ENCODE results near the gene TMEM185B. TPM values are rescaled to one million over a fixed set of nuclear protein-coding genes. Genes with fewer than 3 reads are reported as not detected.

Gene TMEM185B
- total RNA-seq, 2 experiments from 2014 or later, result 17.7 to 19.0 TPM

GRCh38 chr2:120238728-120239487 lies 15.7 kb upstream of the TMEM185B start:
- TF ChIP-seq, protein P1, sequence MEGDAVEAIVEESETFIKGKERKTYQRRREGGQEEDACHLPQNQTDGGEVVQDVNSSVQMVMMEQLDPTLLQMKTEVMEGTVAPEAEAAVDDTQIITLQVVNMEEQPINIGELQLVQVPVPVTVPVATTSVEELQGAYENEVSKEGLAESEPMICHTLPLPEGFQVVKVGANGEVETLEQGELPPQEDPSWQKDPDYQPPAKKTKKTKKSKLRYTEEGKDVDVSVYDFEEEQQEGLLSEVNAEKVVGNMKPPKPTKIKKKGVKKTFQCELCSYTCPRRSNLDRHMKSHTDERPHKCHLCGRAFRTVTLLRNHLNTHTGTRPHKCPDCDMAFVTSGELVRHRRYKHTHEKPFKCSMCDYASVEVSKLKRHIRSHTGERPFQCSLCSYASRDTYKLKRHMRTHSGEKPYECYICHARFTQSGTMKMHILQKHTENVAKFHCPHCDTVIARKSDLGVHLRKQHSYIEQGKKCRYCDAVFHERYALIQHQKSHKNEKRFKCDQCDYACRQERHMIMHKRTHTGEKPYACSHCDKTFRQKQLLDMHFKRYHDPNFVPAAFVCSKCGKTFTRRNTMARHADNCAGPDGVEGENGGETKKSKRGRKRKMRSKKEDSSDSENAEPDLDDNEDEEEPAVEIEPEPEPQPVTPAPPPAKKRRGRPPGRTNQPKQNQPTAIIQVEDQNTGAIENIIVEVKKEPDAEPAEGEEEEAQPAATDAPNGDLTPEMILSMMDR (IDR thresholded peaks at IDR 0.05), result no peak
- H3K36me3 Mint-ChIP-seq (ENCODE audit: low read depth), result no peaks in the 10 kb centered on the region
- peaks cover 0 to 2% of the 10 kb centered on the region in 2 experiments for H3K27me3 ChIP-seq (ENCODE audit: control insufficient read depth in 1 of 2, insufficient read depth in 2 of 2, low read length in 2 of 2)
- no peaks in the 10 kb centered on the region for H3K4me1 ChIP-seq (ENCODE audit: insufficient read depth, low read length)
- intact Hi-C loops (cut with DNase I, micrococcal nuclease), result no loop called here
- CTCF ChIA-PET, result no interaction called here
- H3K9me3 ChIP-seq (ENCODE audit: control insufficient read depth in 1 of 2, insufficient read depth in 1 of 2, low read length in 2 of 2), result peaks cover 0 to 5% of the 10 kb centered on the region in 2 experiments
- no peaks in the 10 kb centered on the region for H3K36me3 ChIP-seq (ENCODE audit: insufficient read depth, low read length)
- POLR2A ChIA-PET, result interaction anchor here (0.9 kb wide), 1 partner anchor 13 kb away, joined by 4 read pairs; no protein-coding TSS in a partner anchor
- no peak overlapping the region for H3K4me3 ChIP-seq (ENCODE audit: low read length)
- DNase-seq (no peak), ATAC-seq (ENCODE audit: poor library complexity) (no peak)
- no peak overlapping the region for H3K27ac ChIP-seq (ENCODE audit: low read depth in 1 of 2, low read length in 2 of 2)
- H3K9me3 Mint-ChIP-seq, result no peaks in the 10 kb centered on the region
- H3K27me3 Mint-ChIP-seq, result peaks cover 3% of the 10 kb centered on the region
- no peak overlapping the region for H3K27ac Mint-ChIP-seq
- no peaks in the 10 kb centered on the region for H3K4me1 Mint-ChIP-seq (ENCODE audit: low read depth)
- no peak overlapping the region for H3K4me3 Mint-ChIP-seq

GRCh38 chr2:120237491-120237902 lies 14.3 kb upstream of the TMEM185B start:
- Histone ChIP-seq H3K27me3 (ENCODE audit: control insufficient read depth in 1 of 2, insufficient read depth in 2 of 2, low read length in 2 of 2) (peaks cover 0 to 2% of the 10 kb centered on the region in 2 experiments), H3K36me3 (ENCODE audit: insufficient read depth, low read length) (no peaks in the 10 kb centered on the region), H3K4me1 (ENCODE audit: insufficient read depth, low read length) (peaks cover 12% of the 10 kb centered on the region), H3K27ac (ENCODE audit: low read depth in 1 of 2, low read length in 2 of 2) (no peak overlapping the region), H3K4me3 (ENCODE audit: low read length) (no peak overlapping the region), H3K9me3 (ENCODE audit: control insufficient read depth in 1 of 2, insufficient read depth in 1 of 2, low read length in 2 of 2) (no peaks in the 10 kb centered on the region)
- Mint-ChIP-seq H3K9me3 (no peaks in the 10 kb centered on the region), H3K4me3 (no peak overlapping the region), H3K27ac (no peak overlapping the region), H3K36me3 (ENCODE audit: low read depth) (peaks cover 1% of the 10 kb centered on the region), H3K27me3 (no peaks in the 10 kb centered on the region), H3K4me1 (ENCODE audit: low read depth) (peaks cover 10% of the 10 kb centered on the region)
- no peak for DNase-seq
- TF ChIP-seq, protein P1 (IDR thresholded peaks at IDR 0.05), result no peak
- ChIA-PET CTCF (no interaction called here), POLR2A (no interaction called here)
- ATAC-seq (ENCODE audit: poor library complexity), result no peak
- intact Hi-C loops (cut with DNase I, micrococcal nuclease), result no loop called here

GRCh38 chr2:120236791-120237190 lies 13.6 kb upstream of the TMEM185B start:
- POLR2A ChIA-PET, result no interaction called here
- Mint-ChIP-seq H3K36me3 (ENCODE audit: low read depth) (peaks cover 8% of the 10 kb centered on the region), H3K27ac (no peak overlapping the region), H3K9me3 (no peaks in the 10 kb centered on the region), H3K27me3 (no peaks in the 10 kb centered on the region), H3K4me1 (ENCODE audit: low read depth) (peaks cover 17% of the 10 kb centered on the region), H3K4me3 (no peak overlapping the region)
- H3K4me3 ChIP-seq (ENCODE audit: low read length), result no peak overlapping the region
- H3K27me3 ChIP-seq (ENCODE audit: control insufficient read depth in 1 of 2, insufficient read depth in 2 of 2, low read length in 2 of 2), result peaks cover 0 to 2% of the 10 kb centered on the region in 2 experiments
- ATAC-seq (ENCODE audit: poor library complexity) (no peak), DNase-seq (no peak)
- TF ChIP-seq, protein P1 (IDR thresholded peaks at IDR 0.05), result no peak
- intact Hi-C loops (cut with DNase I, micrococcal nuclease), result no loop called here
- no peaks in the 10 kb centered on the region for H3K36me3 ChIP-seq (ENCODE audit: insufficient read depth, low read length)
- H3K27ac ChIP-seq (ENCODE audit: low read depth in 1 of 2, low read length in 2 of 2), result no peak overlapping the region
- no peaks in the 10 kb centered on the region for H3K9me3 ChIP-seq (ENCODE audit: control insufficient read depth in 1 of 2, insufficient read depth in 1 of 2, low read length in 2 of 2)
- H3K4me1 ChIP-seq (ENCODE audit: insufficient read depth, low read length), result peaks cover 15% of the 10 kb centered on the region
- CTCF ChIA-PET, result no interaction called here
